Ishikawa (cell line): ENCODE data around the gene LIN28B.

Experiments
- CEBPB ChIP-seq: IDR thresholded peaks from 2 replicates; pipeline ENCODE4 v1.6.1; 2012
- CREB1 ChIP-seq: IDR thresholded peaks from 2 replicates; pipeline ENCODE4 v1.6.1; 2012; ENCODE audit warnings: low read depth
- EGR1 ChIP-seq: IDR thresholded peaks from 2 replicates; pipeline ENCODE4 v1.6.1; 2012
- EP300 ChIP-seq: IDR thresholded peaks from 2 replicates; pipeline ENCODE4 v1.6.1; 2012; ENCODE audit warnings: borderline replicate concordance
- FOXM1 ChIP-seq: IDR thresholded peaks from 2 replicates; pipeline ENCODE4 v1.6.1; 2012; ENCODE audit warnings: low read depth, borderline replicate concordance
- NFIC ChIP-seq: IDR thresholded peaks from 2 replicates; pipeline ENCODE4 v1.6.1; 2012
- RAD21 ChIP-seq: IDR thresholded peaks from 2 replicates; pipeline ENCODE4 v1.6.1; 2012; ENCODE audit warnings: low read depth
- REST ChIP-seq: IDR thresholded peaks from 2 replicates; pipeline ENCODE4 v1.6.1; 2012; ENCODE audit warnings: low read depth, mild to moderate bottlenecking
- TAF1 ChIP-seq: IDR thresholded peaks from 2 replicates; pipeline ENCODE4 v1.6.1; 2012; ENCODE audit warnings: low read depth, mild to moderate bottlenecking
- TCF12 ChIP-seq: IDR thresholded peaks from 2 replicates; pipeline ENCODE4 v1.6.1; 2012; ENCODE audit warnings: low read depth
- TEAD4 ChIP-seq: IDR thresholded peaks from 2 replicates; pipeline ENCODE4 v1.6.1; 2012
- USF1 ChIP-seq: IDR thresholded peaks from 2 replicates; pipeline ENCODE4 v1.6.1; 2012
- YY1 ChIP-seq: IDR thresholded peaks from 2 replicates; pipeline ENCODE4 v1.6.1; 2012; ENCODE audit warnings: low read depth
- ZBTB7A ChIP-seq: IDR thresholded peaks from 2 replicates; pipeline ENCODE4 v1.6.1; 2012; ENCODE audit warnings: low read depth
- TF ChIP-seq, protein P1 (sequence below): IDR thresholded peaks from 2 replicates; pipeline ENCODE4 v1.6.1; 2012

The LIN28B gene

DNA sequence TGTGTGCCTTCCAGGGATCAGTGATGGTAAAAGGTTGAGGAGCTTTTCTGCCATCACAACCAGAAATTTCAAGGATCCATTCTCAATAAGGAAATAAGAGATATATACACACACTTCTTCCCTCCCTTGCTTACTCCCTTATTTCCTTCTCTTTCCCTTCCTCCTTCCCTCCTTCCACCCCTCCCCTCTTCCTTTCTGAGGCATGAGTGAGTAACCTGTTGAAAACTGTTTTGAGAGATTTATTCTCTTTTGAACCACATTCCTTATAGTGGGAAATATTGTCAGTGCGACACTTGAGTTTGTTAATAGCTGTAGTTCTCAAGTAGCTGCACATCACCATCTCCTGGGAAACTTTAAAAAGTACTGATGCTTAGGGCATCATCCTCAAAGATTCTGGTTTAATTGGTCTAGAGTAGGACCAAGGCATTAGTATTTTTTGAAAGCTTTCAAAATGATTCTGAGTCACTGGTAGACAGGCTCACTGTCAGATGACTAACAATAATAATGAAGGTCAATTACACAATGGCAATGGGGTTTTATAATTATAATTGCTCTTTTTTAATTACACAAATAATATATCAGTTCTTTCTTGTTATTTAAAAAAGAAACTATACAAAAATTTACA is 113.0 kb downstream of the LIN28B start:
- TF ChIP-seq EGR1: no peak
- no peak for TF ChIP-seq ZBTB7A

- TF ChIP-seq CEBPB (no peak), REST (no peak), CREB1 (no peak)
- TF ChIP-seq, protein P1, sequence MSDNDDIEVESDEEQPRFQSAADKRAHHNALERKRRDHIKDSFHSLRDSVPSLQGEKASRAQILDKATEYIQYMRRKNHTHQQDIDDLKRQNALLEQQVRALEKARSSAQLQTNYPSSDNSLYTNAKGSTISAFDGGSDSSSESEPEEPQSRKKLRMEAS: no peak
Measured at GRCh38 chr6:105072798-105073199, 115.9 kb downstream of the LIN28B start.

DNA sequence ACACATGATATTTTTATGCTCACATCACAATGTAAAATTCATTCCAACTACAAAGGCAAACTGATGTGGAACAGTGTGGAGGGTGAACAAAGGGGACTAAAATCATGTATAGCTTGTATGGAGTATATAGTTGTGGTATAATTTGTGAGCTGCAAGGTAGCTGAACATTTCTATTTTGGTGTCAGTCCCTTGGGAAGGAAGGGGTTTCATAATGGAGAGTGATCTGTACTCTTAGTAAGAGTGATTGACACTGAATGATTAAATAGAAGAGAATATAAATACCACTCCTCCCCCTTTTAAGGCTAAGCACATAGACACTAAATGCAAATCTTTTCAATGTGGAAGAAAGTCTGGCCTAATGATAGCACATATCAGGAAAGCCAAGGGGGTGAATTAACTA is 118.3 kb downstream of the LIN28B start:
- no peak for TF ChIP-seq TAF1
- TF ChIP-seq FOXM1: no peak
- no peak for TF ChIP-seq EGR1
- TF ChIP-seq RAD21: no peak
- TF ChIP-seq NFIC: no peak
- no peak for TF ChIP-seq CEBPB
- no peak for TF ChIP-seq YY1
- no peak for TF ChIP-seq TCF12
- TF ChIP-seq, protein P1: no peak
- TF ChIP-seq EP300: no peak

GRCh38 chr6:105076418-105076817 is 119.5 kb downstream of the LIN28B start:
- TF ChIP-seq NFIC: 0 out of 2 replicates have a peak, but pooled peaks have one; percentile 34

- no peak for TF ChIP-seq CREB1
- TF ChIP-seq, protein P1: no peak
- TF ChIP-seq NFIC: peak; percentile 47
- no peak for TF ChIP-seq FOXM1
- no peak for TF ChIP-seq YY1
- TF ChIP-seq RAD21: peak; percentile 77
- TF ChIP-seq TCF12: no peak
- no peak for TF ChIP-seq CEBPB
- TF ChIP-seq EGR1: no peak
- no peak for TF ChIP-seq USF1
Measured at GRCh38 chr6:105077596-105078385, 120.9 kb downstream of the LIN28B start.

- no peak for TF ChIP-seq EP300
- TF ChIP-seq NFIC: no peak
- TF ChIP-seq CREB1: no peak
- TF ChIP-seq TCF12: no peak
- no peak for TF ChIP-seq YY1
- TF ChIP-seq RAD21: no peak
- no peak for TF ChIP-seq EGR1
- no peak for TF ChIP-seq TAF1
- TF ChIP-seq CEBPB: no peak
- no peak for TF ChIP-seq ZBTB7A
- TF ChIP-seq REST: no peak
- no peak for TF ChIP-seq TEAD4
- TF ChIP-seq FOXM1: no peak
- TF ChIP-seq, protein P1: no peak
- no peak for TF ChIP-seq USF1
Measured at GRCh38 chr6:105078386-105078708, 121.4 kb downstream of the LIN28B start.
